ENCODE measurements around the gene IWS1.

DNA sequence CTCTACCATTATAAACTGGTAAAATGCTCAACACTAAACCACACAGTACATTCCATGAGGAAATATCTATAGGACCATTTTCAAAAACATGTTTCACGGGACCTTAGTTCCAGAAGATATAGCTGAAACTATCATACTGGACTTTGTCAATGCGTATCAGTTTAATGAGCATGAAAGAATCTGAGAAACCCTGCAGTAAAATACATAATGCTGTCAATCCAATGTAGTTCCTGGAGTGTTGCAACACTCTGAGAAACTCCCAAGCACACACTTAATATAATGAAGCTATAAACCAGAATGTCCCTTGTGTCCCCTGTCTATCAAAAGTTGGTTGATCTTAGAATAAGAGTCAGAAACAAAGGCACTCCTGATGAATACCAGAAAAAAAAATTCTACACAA, 16.2 kb downstream of the IWS1 start:
- TF ChIP-seq FOXA1 (IDR thresholded peaks at IDR 0.05), result no peak
- no peak for TF ChIP-seq HDGF (IDR thresholded peaks at IDR 0.05; ENCODE audit: borderline replicate concordance)

Data from HEK293T (cell line).